ENCODE measurements around the gene BAHCC1. TPM values are rescaled to one million over a fixed set of nuclear protein-coding genes. Genes with fewer than 3 reads are reported as not detected.

The BAHCC1 gene
- total and polyA plus RNA-seq, 2 of the 8 experiments (the other 6 are each of a cell fraction or from before 2014, with no cell fraction given) = 0.26 to 0.58 TPM

- TF ChIP-seq TBP (IDR thresholded peaks at IDR 0.05; ENCODE audit: low read depth, low read length) = no peak
- no peak for TF ChIP-seq CHD1 (IDR thresholded peaks at IDR 0.05; ENCODE audit: low read depth, low read length)
- TF ChIP-seq GABPA (IDR thresholded peaks at IDR 0.05; ENCODE audit: borderline replicate concordance, insufficient read depth, low read length) = peak; percentile 78; the same call in 1 of the 2 replicates
- no peak for TF ChIP-seq KDM4A (IDR thresholded peaks at IDR 0.05; ENCODE audit: low read depth, low read length, severe bottlenecking)
- no peak for TF ChIP-seq TEAD4 (IDR thresholded peaks at IDR 0.05; ENCODE audit: low read depth, low read length)
These were observed 50.6 kb downstream of the BAHCC1 start (continued) for GRCh38 chr17:81445642-81446503.

Measured in H1 (cell line).